HEK293 (cell line): ENCODE measurements around the gene TTC7B.

Experiments used
- CTCF ChIA-PET: fragments of 350-600 bp; formaldehyde crosslinking; extraction: SDS; loops from one replicate; lab custom pipeline; 2021; ENCODE audit warnings: antibody characterized with exemption; lab: Yijun Ruan, JAX
- POLR2A ChIA-PET: fragments of 300-600 bp; formaldehyde crosslinking; extraction: SDS; loops from one replicate; lab custom pipeline; 2020; ENCODE audit warnings: antibody characterized with exemption, inconsistent platforms; lab: Yijun Ruan, JAX
- H3K27ac ChIP-seq: fragments of 200-500 bp; sonication (Bioruptor generic); 2 replicates; pipeline ENCODE4 v1.5.1; 2014; ENCODE audit warnings: low read depth, low read length, control low read depth, inconsistent platforms; ENCODE audit errors: extremely low read depth
- H3K36me3 ChIP-seq, 2 experiments: fragments of 200-500 bp in 1 of 2; sonication (Bioruptor generic) in 1 of 2; 1 replicate in 1 of 2; 2 replicates in 1 of 2; pipeline ENCODE4 v1.5.1; 2014 to 2017; ENCODE audit warnings: inconsistent platforms in 2 of 2, low read length in 2 of 2; ENCODE audit not compliant: control insufficient read depth in 2 of 2, insufficient read depth in 1 of 2
- H3K4me1 ChIP-seq: fragments of 200-500 bp; sonication (Bioruptor generic); 2 replicates; pipeline ENCODE4 v1.5.1; 2014; ENCODE audit warnings: mild to moderate bottlenecking, low read length, inconsistent platforms; ENCODE audit not compliant: control insufficient read depth, insufficient read depth
- H3K4me3 ChIP-seq: 2 replicates; pipeline ENCODE4 v1.5.1; 2011; ENCODE audit warnings: low read depth, mild to moderate bottlenecking, control low read depth, low read length, moderate library complexity
- H3K9me3 ChIP-seq: fragments of 200-500 bp; sonication (Bioruptor generic); 2 replicates; pipeline ENCODE4 v1.5.1; 2014; ENCODE audit warnings: low read depth, low read length, inconsistent platforms; ENCODE audit not compliant: control insufficient read depth, insufficient read depth
- BCL11A ChIP-seq: fragments of 450-650 bp; formaldehyde crosslinking; IDR thresholded peaks from 2 replicates; pipeline ENCODE4 v1.5.1; 2016; ENCODE audit warnings: low read depth, missing biosample characterization, missing genetic modification characterization
- KLF1 ChIP-seq: fragments of 450-650 bp; formaldehyde crosslinking; IDR thresholded peaks from 2 replicates; pipeline ENCODE4 v1.5.1; 2016; ENCODE audit warnings: missing biosample characterization, missing genetic modification characterization
- TRIM28 ChIP-seq: IDR thresholded peaks from 2 replicates; pipeline ENCODE4 v1.6.1; 2011; ENCODE audit warnings: low read length, control low read depth, borderline replicate concordance
- ZEB2 ChIP-seq: fragments of 450-650 bp; formaldehyde crosslinking; IDR thresholded peaks from 2 replicates; pipeline ENCODE4 v1.5.1; 2016; ENCODE audit warnings: missing biosample characterization, missing genetic modification characterization
- ZFP37 ChIP-seq: fragments of 450-650 bp; formaldehyde crosslinking; IDR thresholded peaks from 2 replicates; pipeline ENCODE4 v1.5.1; 2016; ENCODE audit warnings: missing biosample characterization, missing genetic modification characterization
- ZNF146 ChIP-seq: fragments of 450-650 bp; formaldehyde crosslinking; IDR thresholded peaks from 2 replicates; pipeline ENCODE4 v1.5.1; 2016; ENCODE audit warnings: missing biosample characterization, missing genetic modification characterization
- ZNF174 ChIP-seq: fragments of 450-650 bp; formaldehyde crosslinking; IDR thresholded peaks from 2 replicates; pipeline ENCODE4 v1.5.0; 2017; ENCODE audit warnings: missing biosample characterization, mild to moderate bottlenecking, missing genetic modification characterization
- ZNF274 ChIP-seq, 2 experiments: fragments of 200-500 bp in 1 of 2; fragments of 450-650 bp in 1 of 2; sonication (Bioruptor generic) in 1 of 2; formaldehyde crosslinking in 1 of 2; IDR thresholded peaks; 2 replicates each; pipeline versions ENCODE4 v1.5.1 to v1.6.1; 2014 to 2016; ENCODE audit warnings: borderline replicate concordance in 1 of 2, inconsistent platforms in 1 of 2, low read length in 1 of 2, missing biosample characterization in 1 of 2, missing genetic modification characterization in 1 of 2
- ZNF391 ChIP-seq: fragments of 450-650 bp; formaldehyde crosslinking; IDR thresholded peaks from 2 replicates; pipeline ENCODE4 v1.5.1; 2016; ENCODE audit warnings: low read depth, missing biosample characterization, missing genetic modification characterization, borderline replicate concordance
- ZNF473 ChIP-seq: fragments of 450-650 bp; formaldehyde crosslinking; IDR thresholded peaks from 2 replicates; pipeline ENCODE4 v1.5.1; 2017; ENCODE audit warnings: missing biosample characterization, missing genetic modification characterization
- ZNF530 ChIP-seq: fragments of 450-650 bp; formaldehyde crosslinking; IDR thresholded peaks from 2 replicates; pipeline ENCODE4 v1.5.1; 2016; ENCODE audit warnings: low read depth, missing biosample characterization, missing genetic modification characterization
- ZNF621 ChIP-seq: fragments of 450-650 bp; formaldehyde crosslinking; IDR thresholded peaks from 2 replicates; pipeline ENCODE4 v1.5.1; 2017; ENCODE audit warnings: missing biosample characterization, missing genetic modification characterization
- ZNF626 ChIP-seq: fragments of 450-650 bp; sonication (Bioruptor Pico); formaldehyde crosslinking; IDR thresholded peaks from 2 replicates; pipeline ENCODE4 v1.5.1; 2018; ENCODE audit warnings: missing biosample characterization, missing genetic modification characterization, inconsistent platforms
- ZNF707 ChIP-seq: fragments of 450-650 bp; formaldehyde crosslinking; IDR thresholded peaks from 2 replicates; pipeline ENCODE4 v1.5.1; 2016; ENCODE audit warnings: missing biosample characterization, missing genetic modification characterization
- ZNF776 ChIP-seq: fragments of 450-650 bp; formaldehyde crosslinking; IDR thresholded peaks from 2 replicates; pipeline ENCODE4 v1.5.0; 2017; ENCODE audit warnings: missing biosample characterization, missing genetic modification characterization, borderline replicate concordance
- TF ChIP-seq, protein P1 (sequence below): fragments of 450-650 bp; formaldehyde crosslinking; IDR thresholded peaks from 2 replicates; pipeline ENCODE4 v1.5.1; 2016; ENCODE audit warnings: missing biosample characterization, missing genetic modification characterization
- TF ChIP-seq, protein P2 (sequence below): fragments of 450-650 bp; formaldehyde crosslinking; IDR thresholded peaks from 2 replicates; pipeline ENCODE4 v1.5.1; 2016; ENCODE audit warnings: missing biosample characterization, missing genetic modification characterization, borderline replicate concordance

TTC7B gene

DNA sequence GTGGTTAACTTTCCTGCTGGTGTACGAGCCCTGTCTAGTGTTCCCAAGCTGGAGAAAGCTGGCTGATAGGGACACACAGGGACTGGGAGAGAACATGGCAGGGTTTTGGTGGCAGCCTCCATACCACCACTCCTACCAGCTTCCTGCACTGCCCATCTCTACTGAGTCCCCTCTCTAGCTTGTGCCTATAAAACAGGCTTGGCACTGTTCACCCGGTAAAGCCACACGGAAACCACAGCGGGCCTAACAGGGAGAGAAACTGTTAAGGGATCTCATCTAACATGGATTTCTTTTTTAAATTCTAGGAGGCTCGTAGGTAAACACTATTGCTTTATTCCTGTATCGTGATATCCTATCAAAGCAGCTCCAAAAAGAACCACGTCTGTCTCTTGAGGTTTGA is 204.7 kb downstream of the TTC7B start (continued):
- TF ChIP-seq, protein P1, sequence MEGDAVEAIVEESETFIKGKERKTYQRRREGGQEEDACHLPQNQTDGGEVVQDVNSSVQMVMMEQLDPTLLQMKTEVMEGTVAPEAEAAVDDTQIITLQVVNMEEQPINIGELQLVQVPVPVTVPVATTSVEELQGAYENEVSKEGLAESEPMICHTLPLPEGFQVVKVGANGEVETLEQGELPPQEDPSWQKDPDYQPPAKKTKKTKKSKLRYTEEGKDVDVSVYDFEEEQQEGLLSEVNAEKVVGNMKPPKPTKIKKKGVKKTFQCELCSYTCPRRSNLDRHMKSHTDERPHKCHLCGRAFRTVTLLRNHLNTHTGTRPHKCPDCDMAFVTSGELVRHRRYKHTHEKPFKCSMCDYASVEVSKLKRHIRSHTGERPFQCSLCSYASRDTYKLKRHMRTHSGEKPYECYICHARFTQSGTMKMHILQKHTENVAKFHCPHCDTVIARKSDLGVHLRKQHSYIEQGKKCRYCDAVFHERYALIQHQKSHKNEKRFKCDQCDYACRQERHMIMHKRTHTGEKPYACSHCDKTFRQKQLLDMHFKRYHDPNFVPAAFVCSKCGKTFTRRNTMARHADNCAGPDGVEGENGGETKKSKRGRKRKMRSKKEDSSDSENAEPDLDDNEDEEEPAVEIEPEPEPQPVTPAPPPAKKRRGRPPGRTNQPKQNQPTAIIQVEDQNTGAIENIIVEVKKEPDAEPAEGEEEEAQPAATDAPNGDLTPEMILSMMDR (tag by site-specific recombination): no peak
- TF ChIP-seq ZNF776: no peak
- TF ChIP-seq ZNF626 (tag by site-specific recombination): no peak
- TF ChIP-seq TRIM28: no peak
- TF ChIP-seq ZNF146 (tag by site-specific recombination): no peak
- TF ChIP-seq ZNF530 (tag by site-specific recombination): no peak
- TF ChIP-seq, protein P2, sequence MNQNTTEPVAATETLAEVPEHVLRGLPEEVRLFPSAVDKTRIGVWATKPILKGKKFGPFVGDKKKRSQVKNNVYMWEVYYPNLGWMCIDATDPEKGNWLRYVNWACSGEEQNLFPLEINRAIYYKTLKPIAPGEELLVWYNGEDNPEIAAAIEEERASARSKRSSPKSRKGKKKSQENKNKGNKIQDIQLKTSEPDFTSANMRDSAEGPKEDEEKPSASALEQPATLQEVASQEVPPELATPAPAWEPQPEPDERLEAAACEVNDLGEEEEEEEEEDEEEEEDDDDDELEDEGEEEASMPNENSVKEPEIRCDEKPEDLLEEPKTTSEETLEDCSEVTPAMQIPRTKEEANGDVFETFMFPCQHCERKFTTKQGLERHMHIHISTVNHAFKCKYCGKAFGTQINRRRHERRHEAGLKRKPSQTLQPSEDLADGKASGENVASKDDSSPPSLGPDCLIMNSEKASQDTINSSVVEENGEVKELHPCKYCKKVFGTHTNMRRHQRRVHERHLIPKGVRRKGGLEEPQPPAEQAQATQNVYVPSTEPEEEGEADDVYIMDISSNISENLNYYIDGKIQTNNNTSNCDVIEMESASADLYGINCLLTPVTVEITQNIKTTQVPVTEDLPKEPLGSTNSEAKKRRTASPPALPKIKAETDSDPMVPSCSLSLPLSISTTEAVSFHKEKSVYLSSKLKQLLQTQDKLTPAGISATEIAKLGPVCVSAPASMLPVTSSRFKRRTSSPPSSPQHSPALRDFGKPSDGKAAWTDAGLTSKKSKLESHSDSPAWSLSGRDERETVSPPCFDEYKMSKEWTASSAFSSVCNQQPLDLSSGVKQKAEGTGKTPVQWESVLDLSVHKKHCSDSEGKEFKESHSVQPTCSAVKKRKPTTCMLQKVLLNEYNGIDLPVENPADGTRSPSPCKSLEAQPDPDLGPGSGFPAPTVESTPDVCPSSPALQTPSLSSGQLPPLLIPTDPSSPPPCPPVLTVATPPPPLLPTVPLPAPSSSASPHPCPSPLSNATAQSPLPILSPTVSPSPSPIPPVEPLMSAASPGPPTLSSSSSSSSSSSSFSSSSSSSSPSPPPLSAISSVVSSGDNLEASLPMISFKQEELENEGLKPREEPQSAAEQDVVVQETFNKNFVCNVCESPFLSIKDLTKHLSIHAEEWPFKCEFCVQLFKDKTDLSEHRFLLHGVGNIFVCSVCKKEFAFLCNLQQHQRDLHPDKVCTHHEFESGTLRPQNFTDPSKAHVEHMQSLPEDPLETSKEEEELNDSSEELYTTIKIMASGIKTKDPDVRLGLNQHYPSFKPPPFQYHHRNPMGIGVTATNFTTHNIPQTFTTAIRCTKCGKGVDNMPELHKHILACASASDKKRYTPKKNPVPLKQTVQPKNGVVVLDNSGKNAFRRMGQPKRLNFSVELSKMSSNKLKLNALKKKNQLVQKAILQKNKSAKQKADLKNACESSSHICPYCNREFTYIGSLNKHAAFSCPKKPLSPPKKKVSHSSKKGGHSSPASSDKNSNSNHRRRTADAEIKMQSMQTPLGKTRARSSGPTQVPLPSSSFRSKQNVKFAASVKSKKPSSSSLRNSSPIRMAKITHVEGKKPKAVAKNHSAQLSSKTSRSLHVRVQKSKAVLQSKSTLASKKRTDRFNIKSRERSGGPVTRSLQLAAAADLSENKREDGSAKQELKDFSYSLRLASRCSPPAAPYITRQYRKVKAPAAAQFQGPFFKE (tag by site-specific recombination): no peak
- TF ChIP-seq, all 188 proteins: peak for 0

DNA sequence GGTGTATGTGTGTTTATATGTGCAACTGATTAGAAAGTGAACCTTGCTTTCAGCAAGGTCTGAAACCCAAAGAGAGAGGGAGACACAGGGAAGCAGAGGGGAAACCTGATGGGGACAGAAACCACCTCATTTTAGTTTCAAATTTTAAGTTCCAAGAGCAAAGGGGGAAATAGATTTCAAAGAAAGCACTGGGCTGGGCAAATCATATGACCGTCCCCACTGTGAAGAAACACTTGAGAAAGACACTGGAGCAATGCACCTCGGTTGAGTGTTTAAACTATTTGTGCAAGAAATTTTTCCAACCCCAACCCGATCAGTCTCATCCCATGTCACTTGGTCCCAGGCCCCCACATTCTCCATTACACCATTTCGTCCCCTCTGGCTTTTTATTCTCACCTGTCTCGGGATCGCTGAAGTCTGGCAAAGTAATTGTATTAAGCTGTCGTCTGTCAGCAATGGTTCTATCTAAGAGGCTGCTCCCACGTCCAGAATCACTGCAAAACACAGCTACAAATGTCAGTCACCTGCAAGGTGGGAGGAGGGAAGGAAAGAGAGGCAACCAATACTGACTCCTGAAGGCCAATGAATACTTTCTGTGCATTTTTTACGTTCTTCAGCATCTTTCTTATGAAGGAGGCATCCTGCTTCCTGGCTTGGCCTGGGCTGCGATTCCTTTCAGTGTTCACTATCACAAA is 205.7 kb downstream of the TTC7B start:
- Histone ChIP-seq H3K4me3 (no peak overlapping the region), H3K4me1 (peaks cover 1% of the 10 kb centered on the region; the same call in 1 of the 2 replicates), H3K27ac (no peak overlapping the region), H3K9me3 (no peaks in the 10 kb centered on the region), H3K36me3 (peaks cover 0 to 21% of the 10 kb centered on the region in 2 experiments; a peak in 2 of 3 replicates)
- ChIA-PET CTCF (interaction anchor here (0.6 kb wide), 1 partner anchor 110 kb away, joined by 3 read pairs; no protein-coding TSS in a partner anchor), POLR2A (no interaction called here)
- TF ChIP-seq ZNF621 (tag by site-specific recombination) (no peak), ZNF274 (IDR thresholded peaks at IDR 0.05; ENCODE audit: low read length) (no peak), ZNF274 (tag by site-specific recombination; IDR thresholded peaks at IDR 0.05; ENCODE audit: borderline replicate concordance) (no peak), ZNF174 (no peak), ZFP37 (tag by site-specific recombination) (no peak), ZNF391 (tag by site-specific recombination) (no peak), ZNF473 (tag by site-specific recombination) (no peak), KLF1 (tag by site-specific recombination) (no peak), BCL11A (tag by site-specific recombination) (no peak), ZEB2 (tag by site-specific recombination) (no peak), ZNF707 (tag by site-specific recombination) (no peak)
- TF ChIP-seq, all 188 proteins: peak for 0
